ENCODE data around the gene IFNAR2.

Gene IFNAR2

GRCh38 chr21:33254766-33255165, 25.0 kb downstream of the IFNAR2 start:
- no peak overlapping the region for H3K27ac ChIP-seq (ENCODE audit: low read length)
- no peak overlapping the region for H2AFZ ChIP-seq (ENCODE audit: low read depth, low read length)
- no peak overlapping the region for H3K4me2 ChIP-seq (ENCODE audit: low read length)
- no peaks in the 10 kb centered on the region for H4K20me1 ChIP-seq (ENCODE audit: insufficient read depth, low read length)
- peaks cover 55% of the 10 kb centered on the region for H3K36me3 ChIP-seq (replicated peaks; ENCODE audit: low read depth, low read length)
- no peak overlapping the region for H3K4me3 ChIP-seq (ENCODE audit: low read length)
- H3K79me2 ChIP-seq (ENCODE audit: low read length): no peaks in the 10 kb centered on the region
- H3K9me3 ChIP-seq (ENCODE audit: insufficient read depth, low read length): no peaks in the 10 kb centered on the region
- H3K4me1 ChIP-seq (ENCODE audit: low read length): peaks cover 10% of the 10 kb centered on the region
- H3K27me3 ChIP-seq (ENCODE audit: low read depth, low read length): no peaks in the 10 kb centered on the region
- H3K9ac ChIP-seq (ENCODE audit: low read length): no peak overlapping the region
- TF ChIP-seq, protein P1, sequence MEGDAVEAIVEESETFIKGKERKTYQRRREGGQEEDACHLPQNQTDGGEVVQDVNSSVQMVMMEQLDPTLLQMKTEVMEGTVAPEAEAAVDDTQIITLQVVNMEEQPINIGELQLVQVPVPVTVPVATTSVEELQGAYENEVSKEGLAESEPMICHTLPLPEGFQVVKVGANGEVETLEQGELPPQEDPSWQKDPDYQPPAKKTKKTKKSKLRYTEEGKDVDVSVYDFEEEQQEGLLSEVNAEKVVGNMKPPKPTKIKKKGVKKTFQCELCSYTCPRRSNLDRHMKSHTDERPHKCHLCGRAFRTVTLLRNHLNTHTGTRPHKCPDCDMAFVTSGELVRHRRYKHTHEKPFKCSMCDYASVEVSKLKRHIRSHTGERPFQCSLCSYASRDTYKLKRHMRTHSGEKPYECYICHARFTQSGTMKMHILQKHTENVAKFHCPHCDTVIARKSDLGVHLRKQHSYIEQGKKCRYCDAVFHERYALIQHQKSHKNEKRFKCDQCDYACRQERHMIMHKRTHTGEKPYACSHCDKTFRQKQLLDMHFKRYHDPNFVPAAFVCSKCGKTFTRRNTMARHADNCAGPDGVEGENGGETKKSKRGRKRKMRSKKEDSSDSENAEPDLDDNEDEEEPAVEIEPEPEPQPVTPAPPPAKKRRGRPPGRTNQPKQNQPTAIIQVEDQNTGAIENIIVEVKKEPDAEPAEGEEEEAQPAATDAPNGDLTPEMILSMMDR (IDR thresholded peaks at IDR 0.05; ENCODE audit: low read depth, low read length): no peak
- no peak for TF ChIP-seq EZH2phosphoT487 (IDR thresholded peaks at IDR 0.05; ENCODE audit: low read depth)

- no peak overlapping the region for H3K4me3 ChIP-seq (ENCODE audit: low read length)
- peaks cover 50% of the 10 kb centered on the region for H3K36me3 ChIP-seq (replicated peaks; ENCODE audit: low read depth, low read length)
- H3K27me3 ChIP-seq (ENCODE audit: low read depth, low read length): no peaks in the 10 kb centered on the region
- no peak overlapping the region for H3K9ac ChIP-seq (ENCODE audit: low read length)
- H2AFZ ChIP-seq (ENCODE audit: low read depth, low read length): no peak overlapping the region
- no peak overlapping the region for H3K27ac ChIP-seq (ENCODE audit: low read length)
- H3K9me3 ChIP-seq (ENCODE audit: insufficient read depth, low read length): no peaks in the 10 kb centered on the region
- peaks cover 10% of the 10 kb centered on the region for H3K4me1 ChIP-seq (ENCODE audit: low read length)
- no peak overlapping the region for H3K4me2 ChIP-seq (ENCODE audit: low read length)
- H3K79me2 ChIP-seq (ENCODE audit: low read length): no peaks in the 10 kb centered on the region
- H4K20me1 ChIP-seq (ENCODE audit: insufficient read depth, low read length): no peaks in the 10 kb centered on the region
- no peak for TF ChIP-seq EZH2phosphoT487 (IDR thresholded peaks at IDR 0.05; ENCODE audit: low read depth)
- TF ChIP-seq, protein P1 (IDR thresholded peaks at IDR 0.05; ENCODE audit: low read depth, low read length): no peak
Measured at GRCh38 chr21:33255404-33255803, 25.7 kb downstream of the IFNAR2 start.

DNA sequence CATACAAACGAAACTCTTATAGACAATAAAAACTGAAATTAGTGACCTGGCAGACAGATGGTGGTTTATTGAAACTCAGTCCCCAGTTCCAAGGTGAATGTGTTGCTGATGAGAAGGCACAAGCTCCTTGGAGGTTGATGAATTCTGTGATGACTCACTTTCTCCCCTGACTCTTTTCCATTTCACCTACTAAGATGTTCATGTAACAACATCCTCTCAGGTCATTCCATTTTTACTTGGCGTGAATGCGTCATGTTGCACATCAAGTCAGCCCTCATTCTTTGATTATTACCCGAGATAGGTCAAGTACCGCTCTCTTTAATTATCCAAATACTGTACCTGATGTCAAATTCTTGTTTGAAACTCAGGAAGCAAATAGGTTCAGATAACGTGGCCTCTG, 26.3 kb downstream of the IFNAR2 start:
- Histone ChIP-seq H3K27me3 (ENCODE audit: low read depth, low read length) (no peaks in the 10 kb centered on the region), H2AFZ (ENCODE audit: low read depth, low read length) (no peak overlapping the region), H3K79me2 (ENCODE audit: low read length) (no peaks in the 10 kb centered on the region), H3K4me1 (ENCODE audit: low read length) (peaks cover 10% of the 10 kb centered on the region), H3K4me2 (ENCODE audit: low read length) (no peak overlapping the region), H3K9me3 (ENCODE audit: insufficient read depth, low read length) (no peaks in the 10 kb centered on the region), H3K27ac (ENCODE audit: low read length) (no peak overlapping the region), H3K4me3 (ENCODE audit: low read length) (no peak overlapping the region), H3K36me3 (replicated peaks; ENCODE audit: low read depth, low read length) (peaks cover 46% of the 10 kb centered on the region), H4K20me1 (ENCODE audit: insufficient read depth, low read length) (no peaks in the 10 kb centered on the region), H3K9ac (ENCODE audit: low read length) (no peak overlapping the region)
- TF ChIP-seq EZH2phosphoT487 (IDR thresholded peaks at IDR 0.05; ENCODE audit: low read depth): no peak
- TF ChIP-seq, protein P1 (IDR thresholded peaks at IDR 0.05; ENCODE audit: low read depth, low read length): no peak

DNA sequence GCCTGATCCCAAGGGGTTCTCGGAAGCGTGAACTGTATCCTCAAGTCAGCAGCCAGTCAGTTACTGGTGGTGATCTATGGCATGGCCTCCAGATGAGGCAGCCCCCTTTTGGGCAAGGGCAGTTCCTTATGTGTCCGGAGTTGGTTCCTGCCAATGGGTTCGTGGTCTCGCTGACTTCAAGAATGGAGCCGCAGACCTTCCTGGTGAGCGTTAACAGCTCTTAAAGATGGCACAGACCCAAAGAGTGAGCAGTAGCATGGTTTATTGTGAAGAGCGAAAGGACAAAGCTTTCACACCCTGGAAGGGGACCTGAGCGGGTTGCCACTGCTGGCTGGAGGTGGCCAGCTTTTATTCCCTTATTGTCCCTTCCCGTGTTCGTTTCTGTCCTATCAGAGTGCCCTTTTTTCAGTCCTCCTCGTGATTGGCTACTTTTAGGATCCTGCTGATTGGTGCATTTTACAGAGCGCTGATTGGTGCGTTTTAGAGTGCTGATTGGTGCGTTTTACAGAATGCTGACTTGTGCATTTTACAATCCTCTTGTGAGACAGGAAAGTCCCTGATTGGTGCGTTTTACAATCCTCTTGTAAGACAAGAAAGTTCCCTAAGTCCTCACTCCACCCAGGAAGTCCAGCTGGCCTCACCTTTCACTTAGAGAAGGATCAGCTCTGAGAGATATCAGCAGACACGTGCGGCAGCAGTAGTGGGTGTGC, 27.5 kb downstream of the IFNAR2 start:
- Histone ChIP-seq H3K27me3 (ENCODE audit: low read depth, low read length) (no peaks in the 10 kb centered on the region), H3K36me3 (replicated peaks; ENCODE audit: low read depth, low read length) (peaks cover 40% of the 10 kb centered on the region), H3K27ac (ENCODE audit: low read length) (no peak overlapping the region), H2AFZ (ENCODE audit: low read depth, low read length) (no peak overlapping the region), H3K9me3 (ENCODE audit: insufficient read depth, low read length) (no peaks in the 10 kb centered on the region), H4K20me1 (ENCODE audit: insufficient read depth, low read length) (no peaks in the 10 kb centered on the region), H3K4me1 (ENCODE audit: low read length) (peaks cover 10% of the 10 kb centered on the region), H3K79me2 (ENCODE audit: low read length) (no peaks in the 10 kb centered on the region), H3K4me3 (ENCODE audit: low read length) (no peak overlapping the region), H3K9ac (ENCODE audit: low read length) (no peak overlapping the region), H3K4me2 (ENCODE audit: low read length) (no peak overlapping the region)
- TF ChIP-seq, protein P1 (IDR thresholded peaks at IDR 0.05; ENCODE audit: low read depth, low read length): no peak
- TF ChIP-seq EZH2phosphoT487 (IDR thresholded peaks at IDR 0.05; ENCODE audit: low read depth): no peak

All from OCI-LY3 (cell line).